Adrenal gland (tissue), 5 donors: ENCODE data around the gene CELF6.

ENCODE experiments used
- CTCF ChIP-seq, 6 experiments: fragments of 450-650 bp in 4 of 6; fragments of 200-600 bp in 2 of 6; sonication (generic) in 1 of 6; IDR thresholded peaks; 1 replicate in 5 of 6; 2 replicates in 1 of 6; pipeline versions ENCODE4 v1.5.1 to v1.8.0; 2016 to 2021; ENCODE audit warnings: antibody characterized with exemption in 6 of 6, mild to moderate bottlenecking in 2 of 6, moderate library complexity in 1 of 6
- POLR2A ChIP-seq, 2 donors: fragments of 450-650 bp; IDR thresholded peaks; one replicate each; pipeline ENCODE4 v1.6.1; 2017; ENCODE audit warnings: antibody characterized with exemption in 2 of 2, mild to moderate bottlenecking in 2 of 2, moderate library complexity in 1 of 2
- donor health status: DM: no; HTN: no; CAD: no.

GRCh38 chr15:72345280-72345679, 25.3 kb upstream of the CELF6 start:
- no peak for TF ChIP-seq CTCF (IDR thresholded peaks at IDR 0.05)
- no peak for TF ChIP-seq POLR2A (IDR thresholded peaks at IDR 0.05)
